Endothelial cell of umbilical vein (primary cell): Measurements from ENCODE around the gene HBP1. TPM values are rescaled to one million over a fixed set of nuclear protein-coding genes. Genes with fewer than 3 reads are reported as not detected.

Source experiments
- BruUV-seq: library from RNA; stranded (reverse); fragments of 400-500 nt; replicated peaks from 2 replicates; lab custom pipeline; 2021; lab: Mats Ljungman, UMichigan
- CTCF ChIA-PET: fragments of 300-600, 350-600 bp; sonication (Branson Sonifier 250); formaldehyde crosslinking; loops from one replicate; lab custom pipeline; 2021; ENCODE audit warnings: antibody characterized with exemption, inconsistent platforms; lab: Charles Lee
- POLR2A ChIA-PET: fragments of 300-600, 350-600 bp; sonication (Branson Sonifier 250); formaldehyde crosslinking; loops from one replicate; lab custom pipeline; 2021; ENCODE audit warnings: antibody characterized with exemption, inconsistent platforms; lab: Charles Lee
- DNase-seq: peaks from one replicate; pipeline ENCODE4 v3.0.0-alpha.2; 2011; ENCODE audit warnings: low read depth, low spot score
- FAIRE-seq: peaks from 2 replicates; lab custom pipeline; 2011; peaks lifted over from hg19 to GRCh38; lab: Jason Lieb, UNC
- H2AFZ ChIP-seq: 2 replicates; pipeline ENCODE4 v1.6.0; 2012; ENCODE audit warnings: low read depth, low read length, control low read depth, inconsistent platforms
- H3K27ac ChIP-seq: 2 replicates; pipeline ENCODE4 v1.5.1; 2011; ENCODE audit warnings: low read depth, mild to moderate bottlenecking, control low read depth, low read length, moderate library complexity; ENCODE audit not compliant: insufficient read depth
- H3K27me3 ChIP-seq, 2 experiments: 2 replicates each; pipeline versions ENCODE4 v1.6.0 to v1.6.1; 2011; ENCODE audit warnings: low read length in 2 of 2, mixed read lengths in 1 of 2; ENCODE audit not compliant: control insufficient read depth in 2 of 2, insufficient read depth in 2 of 2
- H3K36me3 ChIP-seq, 2 experiments: 2 replicates in 1 of 2; 3 replicates in 1 of 2; pipeline ENCODE4 v1.5.1; 2011; ENCODE audit warnings: low read length in 2 of 2, mild to moderate bottlenecking in 1 of 2, moderate library complexity in 1 of 2; ENCODE audit not compliant: control insufficient read depth in 2 of 2, insufficient read depth in 2 of 2; ENCODE audit errors: extremely low read depth in 1 of 2
- H3K4me1 ChIP-seq: 3 replicates; pipeline ENCODE4 v1.5.1; 2011; ENCODE audit warnings: mild to moderate bottlenecking, low read length; ENCODE audit not compliant: control insufficient read depth, insufficient read depth; ENCODE audit errors: extremely low read depth
- H3K4me2 ChIP-seq: 2 replicates; pipeline ENCODE4 v1.6.1; 2011; ENCODE audit warnings: low read length, control low read depth, mixed read lengths; ENCODE audit not compliant: insufficient read depth
- H3K4me3 ChIP-seq, 3 experiments: fragments of 200-600 bp in 1 of 3; sonication (generic), shearing (Covaris generic) in 1 of 3; replicated peaks in 1 of 3; 2 replicates each; pipeline ENCODE4 v1.5.1; 2011 to 2016; ENCODE audit warnings: control low read depth in 3 of 3, low read length in 3 of 3, mild to moderate bottlenecking in 2 of 3, inconsistent platforms in 1 of 3, low read depth in 1 of 3, moderate library complexity in 1 of 3; ENCODE audit not compliant: insufficient read depth in 1 of 3
- H3K79me2 ChIP-seq: 2 replicates; pipeline ENCODE4 v1.6.0; 2012; ENCODE audit warnings: low read length, inconsistent platforms; ENCODE audit not compliant: control insufficient read depth, insufficient read depth
- H3K9ac ChIP-seq: replicated peaks from 2 replicates; pipeline ENCODE3; 2011; ENCODE audit warnings: low read length, control low read depth; ENCODE audit not compliant: insufficient read depth; ENCODE audit errors: extremely low read depth
- H3K9me1 ChIP-seq: replicated peaks from 3 replicates; pipeline ENCODE4 v1.6.0; 2011; ENCODE audit warnings: mild to moderate bottlenecking, low read length; ENCODE audit not compliant: control insufficient read depth, insufficient read depth; ENCODE audit errors: extremely low read depth
- H3K9me3 ChIP-seq: replicated peaks from 2 replicates; pipeline ENCODE4 v1.5.1; 2012; ENCODE audit warnings: low read length, inconsistent platforms; ENCODE audit not compliant: control insufficient read depth, insufficient read depth
- H4K20me1 ChIP-seq: replicated peaks from 2 replicates; pipeline ENCODE3; 2011; ENCODE audit warnings: mild to moderate bottlenecking, low read length; ENCODE audit not compliant: control insufficient read depth, insufficient read depth; ENCODE audit errors: extremely low read depth
- EZH2 ChIP-seq: IDR thresholded peaks from 2 replicates; pipeline ENCODE4 v1.6.1; 2012; ENCODE audit warnings: borderline replicate concordance, low read depth, mild to moderate bottlenecking, moderate library complexity, low read length, inconsistent platforms; ENCODE audit not compliant: severe bottlenecking
- FOS ChIP-seq: IDR thresholded peaks from 2 replicates; pipeline ENCODE4 v1.6.1; 2011; ENCODE audit warnings: mild to moderate bottlenecking, low read length, moderate library complexity, borderline replicate concordance; ENCODE audit not compliant: insufficient read depth
- JUN ChIP-seq: IDR thresholded peaks from 2 replicates; pipeline ENCODE4 v1.6.1; 2011; ENCODE audit warnings: borderline replicate concordance, low read depth; ENCODE audit not compliant: insufficient read length, insufficient read depth
- POLR2A ChIP-seq: IDR thresholded peaks from 2 replicates; pipeline ENCODE4 v1.6.1; 2012; ENCODE audit warnings: low read depth, mild to moderate bottlenecking, control low read depth, low read length
- dilution Hi-C: fragments of 300-500 bp; cut with MboI; formaldehyde crosslinking; loops from one replicate; pipeline ENCODE4 v1.15.0; 2019; ENCODE audit warnings: low sequenced_read_pairs; ENCODE audit not compliant: extremely low pct_ligation_motif_present
- intact Hi-C: fragments of 100-400 bp; cut with micrococcal nuclease; formaldehyde crosslinking; loops from one replicate; pipeline ENCODE4 v1.10.0; 2022
- polyA plus RNA-seq, 4 experiments: library from polyadenylated mRNA; depleted of rRNA in 3 of 4; stranded (reverse) in 3 of 4; unstranded in 1 of 4; fragments of >200 nt; gene quantifications; 2 replicates each; pipeline versions ENCODE4 v1.2.1 to v1.2.3, GENCODE V29; 2011 to 2012; ENCODE audit warnings: missing spikeins in 1 of 4
- total RNA-seq: library from RNA; stranded (reverse); gene quantifications from 2 replicates; pipeline ENCODE4 v1.2.3, GENCODE V29; 2021
- TF ChIP-seq, protein P1 (sequence below): IDR thresholded peaks from 2 replicates; pipeline ENCODE4 v1.6.1; 2011; ENCODE audit not compliant: insufficient read depth, insufficient read length
- TF ChIP-seq, protein P2 (sequence below), 2 donors: IDR thresholded peaks; 1 replicate in 1 of 2; 2 replicates in 1 of 2; pipeline ENCODE4 v1.5.1; 2011; ENCODE audit warnings: low read length in 2 of 2, mild to moderate bottlenecking in 2 of 2, moderate library complexity in 2 of 2, control low read depth in 1 of 2, inconsistent platforms in 1 of 2, low read depth in 1 of 2; ENCODE audit not compliant: insufficient read depth in 1 of 2; ENCODE audit errors: extremely low read depth in 1 of 2

The HBP1 gene
- total and polyA plus RNA-seq, 2 donors (not counting 3 experiments of a cell fraction or from before 2014, with no cell fraction given), result 49.6 to 63.4 TPM

- dilution Hi-C loops (no loop called here), intact Hi-C loops (no loop called here)
- Histone ChIP-seq H3K36me3 (peaks cover 0 to 8% of the 10 kb centered on the region in 2 experiments), H3K9me3 (no peaks in the 10 kb centered on the region), H3K4me1 (no peaks in the 10 kb centered on the region), H3K4me3 (no peak overlapping the region), H3K27me3 (no peaks in the 10 kb centered on the region), H2AFZ (no peak overlapping the region), H3K9me1 (no peaks in the 10 kb centered on the region), H3K27ac (no peak overlapping the region), H4K20me1 (no peaks in the 10 kb centered on the region), H3K79me2 (no peaks in the 10 kb centered on the region), H3K4me2 (no peak overlapping the region), H3K9ac (no peak overlapping the region)
- POLR2A ChIA-PET, result no interaction called here
- FAIRE-seq (no peak), DNase-seq (no peak)
- no TSS peak for BruUV-seq
- no peak for TF ChIP-seq POLR2A
- no peak for TF ChIP-seq JUN
- TF ChIP-seq, protein P1, sequence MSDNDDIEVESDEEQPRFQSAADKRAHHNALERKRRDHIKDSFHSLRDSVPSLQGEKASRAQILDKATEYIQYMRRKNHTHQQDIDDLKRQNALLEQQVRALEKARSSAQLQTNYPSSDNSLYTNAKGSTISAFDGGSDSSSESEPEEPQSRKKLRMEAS, result no peak
- TF ChIP-seq, protein P2, sequence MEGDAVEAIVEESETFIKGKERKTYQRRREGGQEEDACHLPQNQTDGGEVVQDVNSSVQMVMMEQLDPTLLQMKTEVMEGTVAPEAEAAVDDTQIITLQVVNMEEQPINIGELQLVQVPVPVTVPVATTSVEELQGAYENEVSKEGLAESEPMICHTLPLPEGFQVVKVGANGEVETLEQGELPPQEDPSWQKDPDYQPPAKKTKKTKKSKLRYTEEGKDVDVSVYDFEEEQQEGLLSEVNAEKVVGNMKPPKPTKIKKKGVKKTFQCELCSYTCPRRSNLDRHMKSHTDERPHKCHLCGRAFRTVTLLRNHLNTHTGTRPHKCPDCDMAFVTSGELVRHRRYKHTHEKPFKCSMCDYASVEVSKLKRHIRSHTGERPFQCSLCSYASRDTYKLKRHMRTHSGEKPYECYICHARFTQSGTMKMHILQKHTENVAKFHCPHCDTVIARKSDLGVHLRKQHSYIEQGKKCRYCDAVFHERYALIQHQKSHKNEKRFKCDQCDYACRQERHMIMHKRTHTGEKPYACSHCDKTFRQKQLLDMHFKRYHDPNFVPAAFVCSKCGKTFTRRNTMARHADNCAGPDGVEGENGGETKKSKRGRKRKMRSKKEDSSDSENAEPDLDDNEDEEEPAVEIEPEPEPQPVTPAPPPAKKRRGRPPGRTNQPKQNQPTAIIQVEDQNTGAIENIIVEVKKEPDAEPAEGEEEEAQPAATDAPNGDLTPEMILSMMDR (IDR thresholded peaks at IDR 0.05; ENCODE audit: extremely low read depth in 1 of 2, insufficient read depth in 1 of 2, low read depth in 1 of 2, low read length in 2 of 2), result no peak
- no peak for TF ChIP-seq EZH2
- no peak for TF ChIP-seq FOS
- CTCF ChIA-PET, result interaction anchor here (0.9 to 1.5 kb wide), 3 partner anchors 293 to 671 kb away, joined by 3 to 5 read pairs (median 4); no protein-coding TSS in a partner anchor
Measured at GRCh38 chr7:107208024-107208521, 39.3 kb downstream of the HBP1 start.
